ENCODE data around the gene ZNF609. TPM values are rescaled to one million over a fixed set of nuclear protein-coding genes. Genes with fewer than 3 reads are reported as not detected.

The ZNF609 gene
- total and polyA plus RNA-seq, 2 of the 13 experiments (the other 11 are each of a cell fraction or from before 2014, with no cell fraction given), result 8.9 to 9.9 TPM

GRCh38 chr15:64696481-64696880 is 236.1 kb downstream of the ZNF609 start (continued):
- TF ChIP-seq PRDM4 (CRISPR knock-in tag; IDR thresholded peaks at IDR 0.05; ENCODE audit: borderline replicate concordance), result no peak
- no peak for TF ChIP-seq ASH2L (IDR thresholded peaks at IDR 0.05; ENCODE audit: insufficient read length, low read depth, low read length)
- TF ChIP-seq SMAD3 (CRISPR knock-in tag; IDR thresholded peaks at IDR 0.05), result no peak

DNA sequence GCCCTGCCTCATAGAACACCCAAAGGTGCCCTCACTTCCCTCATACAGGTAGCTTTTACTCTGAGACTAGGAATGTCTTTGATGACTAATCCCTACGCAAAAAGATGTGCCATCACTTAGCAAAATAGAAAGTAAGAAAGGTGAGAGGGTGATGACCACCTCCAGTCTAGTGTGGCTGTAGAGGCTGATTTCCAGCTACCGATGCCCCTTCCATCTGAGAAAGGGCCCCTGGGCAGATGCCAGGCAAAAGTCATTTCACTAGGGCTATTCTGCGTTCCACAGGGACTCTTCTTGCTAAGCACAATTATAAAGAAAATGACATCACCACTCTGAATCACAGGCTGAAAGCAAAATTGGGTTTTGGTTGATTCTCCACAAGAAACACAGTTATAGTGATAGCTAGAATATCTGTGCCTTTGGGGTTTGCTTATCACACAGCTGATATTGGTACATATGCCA is 237.6 kb downstream of the ZNF609 start:
- POLR2A ChIA-PET, result no interaction called here
- no peak for ATAC-seq
- H3K27me3 ChIP-seq (ENCODE audit: control insufficient read depth in 1 of 2, insufficient read depth in 2 of 2, low read length in 2 of 2), result no peaks in the 10 kb centered on the region; a peak in 1 of 5 replicates
- no peak for DNase-seq (ENCODE audit: low spot score)
- in situ Hi-C loops (cut with HindIII; ENCODE audit: extremely low pct_ligation_motif_present, low pct_unique_long_range_greater_than_20kb) (loop anchor here (25.0 kb wide), 1 partner anchor 486 kb away; no protein-coding TSS in a partner anchor), intact Hi-C loops (cut with micrococcal nuclease; ENCODE audit: unreplicated experiment) (no loop called here)
- no TSS peak for BruUV-seq (replicated peaks)
- peaks cover 0 to 8% of the 10 kb centered on the region in 2 experiments; a peak in 1 of 5 replicates for H3K36me3 ChIP-seq (replicated peaks in 1 of 2; ENCODE audit: control insufficient read depth in 1 of 2, insufficient read depth in 2 of 2, low read length in 2 of 2)
- WGBS (ENCODE audit: low lambda C conversion rate), result 96% methylated on average over 3 of the region's 3 CpGs
- no peak for TF ChIP-seq MIXL1 (CRISPR knock-in tag; IDR thresholded peaks at IDR 0.05)
- no peak for TF ChIP-seq MAZ (IDR thresholded peaks at IDR 0.05; ENCODE audit: borderline replicate concordance, low read depth, low read length)
- no peak for TF ChIP-seq MAZ (CRISPR knock-in tag; IDR thresholded peaks at IDR 0.05; ENCODE audit: low read depth)
- no peak for TF ChIP-seq RORA (CRISPR knock-in tag; IDR thresholded peaks at IDR 0.05)
- 0 out of 2 replicates have a peak, but pooled peaks have one; percentile 6 for TF ChIP-seq ATF7 (IDR thresholded peaks at IDR 0.05)
- no peak for TF ChIP-seq ATF7 (CRISPR knock-in tag; IDR thresholded peaks at IDR 0.05)
- TF ChIP-seq ZNF782 (CRISPR knock-in tag; IDR thresholded peaks at IDR 0.05; ENCODE audit: borderline replicate concordance), result no peak
- no peak for TF ChIP-seq MATR3 (CRISPR knock-in tag; IDR thresholded peaks at IDR 0.05)
- TF ChIP-seq TEAD3 (CRISPR knock-in tag; optimal IDR thresholded peaks at IDR 0.05; ENCODE audit: borderline replicate concordance), result no peak
- no peak overlapping the region for H2AFZ ChIP-seq (ENCODE audit: low read length)
- H3K79me2 ChIP-seq (ENCODE audit: insufficient read depth, low read length), result peaks cover 36% of the 10 kb centered on the region
- H3K4me1 ChIP-seq (ENCODE audit: insufficient read depth, low read length), result peaks cover 59% of the 10 kb centered on the region
- no peak for FAIRE-seq
- peaks cover 8% of the 10 kb centered on the region for H4K20me1 ChIP-seq (ENCODE audit: insufficient read depth, low read length)
- CTCF ChIA-PET (ENCODE audit: low intra/inter-chr PET ratio, low total read pairs), result no interaction called here
- H3K9me3 ChIP-seq (ENCODE audit: low read length), result no peaks in the 10 kb centered on the region
- H3K4me2 ChIP-seq (ENCODE audit: low read depth, low read length), result no peak overlapping the region
- no peak overlapping the region for H3K4me3 ChIP-seq (replicated peaks in 1 of 3; ENCODE audit: insufficient read depth in 1 of 3, low read depth in 2 of 3, low read length in 3 of 3)
- H3K9ac ChIP-seq (ENCODE audit: insufficient read depth, low read depth, low read length), result no peak overlapping the region
- H3K27ac ChIP-seq (ENCODE audit: extremely low read length, insufficient read depth, low read length), result no peak overlapping the region
